Measurements from ENCODE around the gene ANKUB1. TPM values are rescaled to one million over a fixed set of nuclear protein-coding genes. Genes with fewer than 3 reads are reported as not detected.

ANKUB1 gene
- total and polyA plus RNA-seq, 9 of the 15 experiments (the other 6 are each of a cell fraction or from before 2014, with no cell fraction given), result not detected

DNA sequence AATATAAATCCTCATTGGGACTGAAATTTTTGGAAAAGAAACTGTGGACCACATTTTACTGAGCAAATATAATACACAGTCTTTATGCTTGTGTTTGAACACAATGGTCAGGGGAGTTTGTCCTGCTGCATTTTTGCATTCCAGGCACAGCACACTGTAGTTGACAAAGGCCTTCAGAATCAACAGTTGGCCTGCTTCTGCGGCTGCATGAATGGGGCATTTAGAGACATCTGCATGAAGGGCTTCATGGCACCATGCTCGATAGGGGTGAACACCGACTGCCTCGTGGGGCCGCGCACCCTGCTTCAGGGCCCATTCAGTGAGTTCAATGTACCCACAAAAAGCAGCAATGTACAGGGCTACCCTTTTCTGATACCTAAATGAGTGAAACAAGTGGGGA, 24.6 kb downstream of the ANKUB1 start:
- Histone ChIP-seq H3K27ac (ENCODE audit: extremely low read depth, low read depth, low read length) (no peak overlapping the region), H3K9me3 (replicated peaks; ENCODE audit: control insufficient read depth, insufficient read depth, low read depth, low read length) (no peaks in the 10 kb centered on the region), H4K20me1 (replicated peaks; ENCODE audit: control insufficient read depth, insufficient read depth, low read length) (no peaks in the 10 kb centered on the region), H3K9me1 (ENCODE audit: control insufficient read depth, insufficient read depth, low read length) (no peaks in the 10 kb centered on the region), H3K4me3 (no peak overlapping the region), H2AFZ (ENCODE audit: low read depth, low read length) (no peak overlapping the region), H3K9ac (ENCODE audit: insufficient read depth in 1 of 2, low read depth in 2 of 2, low read length in 2 of 2) (no peak overlapping the region), H3K27me3 (ENCODE audit: control insufficient read depth in 2 of 2, insufficient read depth in 2 of 2, low read length in 2 of 2) (peaks cover 7 to 14% of the 10 kb centered on the region in 2 experiments; a peak in 3 of 5 replicates), H3K4me2 (ENCODE audit: insufficient read depth, low read length) (no peak overlapping the region), H3K79me2 (ENCODE audit: control insufficient read depth, insufficient read depth, low read length) (no peaks in the 10 kb centered on the region), H3K36me3 (ENCODE audit: control insufficient read depth, insufficient read depth, low read length) (no peaks in the 10 kb centered on the region), H3K4me1 (replicated peaks in 1 of 2; ENCODE audit: control insufficient read depth in 2 of 2, insufficient read depth in 2 of 2, low read length in 2 of 2) (no peaks in the 10 kb centered on the region)
- DNase-seq (ENCODE audit: extremely low read depth in 1 of 4, low spot score in 3 of 4) (no peak), ATAC-seq (no peak), FAIRE-seq (no peak)
- 0% methylated on average over 6 of the region's 6 CpGs for WGBS (ENCODE audit: insufficient coverage, low coverage, missing lambda C conversion rate)
- no TSS peak for BruUV-seq (replicated peaks)
- ChIA-PET POLR2A (interaction anchor here (1.0 kb wide), 1 partner anchor 15 kb away, joined by 3 read pairs; the partner anchor contains the start of gene COMMD2), CTCF (ENCODE audit: low intra/inter-chr PET ratio) (no interaction called here)
- TF ChIP-seq SLC30A9 (CRISPR knock-in tag; IDR thresholded peaks at IDR 0.05) (no peak), FOXP1 (CRISPR knock-in tag; IDR thresholded peaks at IDR 0.05) (no peak), ZNF717 (CRISPR knock-in tag; IDR thresholded peaks at IDR 0.05) (no peak), FOXK2 (conservative IDR thresholded peaks at IDR 0.05 in 1 of 2, IDR thresholded peaks at IDR 0.05 in 1 of 2; ENCODE audit: low read depth in 2 of 2) (no peak), GATAD2A (IDR thresholded peaks at IDR 0.05) (no peak), CBFB (CRISPR knock-in tag; IDR thresholded peaks at IDR 0.05) (no peak), POLR2B (IDR thresholded peaks at IDR 0.05; ENCODE audit: low read depth, partially characterized antibody) (no peak), MYBL2 (IDR thresholded peaks at IDR 0.05; ENCODE audit: low read depth) (no peak), MYBL2 (CRISPR knock-in tag; IDR thresholded peaks at IDR 0.05; ENCODE audit: borderline replicate concordance) (no peak), NFE2L1 (tag; IDR thresholded peaks at IDR 0.05; ENCODE audit: borderline replicate concordance, low read depth) (no peak), ZNF239 (CRISPR knock-in tag; IDR thresholded peaks at IDR 0.05) (no peak), ARID1B (IDR thresholded peaks at IDR 0.05) (no peak)
- TF ChIP-seq, protein P1, sequence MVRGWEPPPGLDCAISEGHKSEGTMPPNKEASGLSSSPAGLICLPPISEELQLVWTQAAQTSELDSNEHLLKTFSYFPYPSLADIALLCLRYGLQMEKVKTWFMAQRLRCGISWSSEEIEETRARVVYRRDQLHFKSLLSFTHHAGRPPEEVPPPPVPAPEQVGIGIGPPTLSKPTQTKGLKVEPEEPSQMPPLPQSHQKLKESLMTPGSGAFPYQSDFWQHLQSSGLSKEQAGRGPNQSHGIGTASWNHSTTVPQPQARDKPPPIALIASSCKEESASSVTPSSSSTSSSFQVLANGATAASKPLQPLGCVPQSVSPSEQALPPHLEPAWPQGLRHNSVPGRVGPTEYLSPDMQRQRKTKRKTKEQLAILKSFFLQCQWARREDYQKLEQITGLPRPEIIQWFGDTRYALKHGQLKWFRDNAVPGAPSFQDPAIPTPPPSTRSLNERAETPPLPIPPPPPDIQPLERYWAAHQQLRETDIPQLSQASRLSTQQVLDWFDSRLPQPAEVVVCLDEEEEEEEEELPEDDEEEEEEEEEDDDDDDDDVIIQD (CRISPR knock-in tag; IDR thresholded peaks at IDR 0.05), result no peak
- TF ChIP-seq, protein P2, sequence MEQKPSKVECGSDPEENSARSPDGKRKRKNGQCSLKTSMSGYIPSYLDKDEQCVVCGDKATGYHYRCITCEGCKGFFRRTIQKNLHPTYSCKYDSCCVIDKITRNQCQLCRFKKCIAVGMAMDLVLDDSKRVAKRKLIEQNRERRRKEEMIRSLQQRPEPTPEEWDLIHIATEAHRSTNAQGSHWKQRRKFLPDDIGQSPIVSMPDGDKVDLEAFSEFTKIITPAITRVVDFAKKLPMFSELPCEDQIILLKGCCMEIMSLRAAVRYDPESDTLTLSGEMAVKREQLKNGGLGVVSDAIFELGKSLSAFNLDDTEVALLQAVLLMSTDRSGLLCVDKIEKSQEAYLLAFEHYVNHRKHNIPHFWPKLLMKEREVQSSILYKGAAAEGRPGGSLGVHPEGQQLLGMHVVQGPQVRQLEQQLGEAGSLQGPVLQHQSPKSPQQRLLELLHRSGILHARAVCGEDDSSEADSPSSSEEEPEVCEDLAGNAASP (IDR thresholded peaks at IDR 0.05), result no peak
- in situ Hi-C loops (cut with MboI) (no loop called here), intact Hi-C loops (cut with micrococcal nuclease) (loop anchor here (5.0 kb wide), 2 partner anchors 40 to 455 kb away; no protein-coding TSS in a partner anchor)
